Lung (tissue), 12 donors: ENCODE data around the gene PLA2G15. TPM values are rescaled to one million over a fixed set of nuclear protein-coding genes. Genes with fewer than 3 reads are reported as not detected.

Source experiments
- ATAC-seq: fragments of 200-7000 bp; cut with Tn5 transposase; one replicate; pipeline ENCODE4 v1.9.1; 2020; ENCODE audit warnings: moderate number of reproducible peaks; ENCODE audit not compliant: insufficient read depth, low FRiP score
- DNase-seq, 3 donors: peaks; one replicate each; pipeline ENCODE4 v3.0.0-alpha.2; 2013 to 2017
- H3K27ac ChIP-seq, 2 donors: one replicate each; pipeline ENCODE4 v1.5.1; 2013; ENCODE audit warnings: mild to moderate bottlenecking in 2 of 2, moderate library complexity in 2 of 2, control low read depth in 1 of 2, inconsistent platforms in 1 of 2, low read depth in 1 of 2, low read length in 1 of 2
- H3K27me3 ChIP-seq, 3 donors: one replicate each; pipeline ENCODE4 v1.5.1; 2013; ENCODE audit warnings: low read length in 2 of 3; ENCODE audit not compliant: control insufficient read depth in 3 of 3, insufficient read depth in 3 of 3
- H3K36me3 ChIP-seq, 4 donors: one replicate each; pipeline ENCODE4 v1.5.1; 2013; ENCODE audit warnings: low read length in 4 of 4, mild to moderate bottlenecking in 1 of 4, moderate library complexity in 1 of 4; ENCODE audit not compliant: control insufficient read depth in 4 of 4, insufficient read depth in 4 of 4
- H3K4me1 ChIP-seq, 5 donors: one replicate each; pipeline ENCODE4 v1.5.1; 2013; ENCODE audit warnings: low read length in 5 of 5, mild to moderate bottlenecking in 2 of 5, moderate library complexity in 1 of 5; ENCODE audit not compliant: control insufficient read depth in 5 of 5, insufficient read depth in 5 of 5
- H3K4me3 ChIP-seq: one replicate; pipeline ENCODE4 v1.5.1; 2013; ENCODE audit warnings: mild to moderate bottlenecking, control low read depth, moderate library complexity
- H3K9ac ChIP-seq, 2 donors: one replicate each; pipeline ENCODE4 v1.5.1; 2013; ENCODE audit warnings: low read length in 2 of 2, control low read depth in 1 of 2; ENCODE audit not compliant: insufficient read depth in 1 of 2
- H3K9me3 ChIP-seq, 4 donors: one replicate each; pipeline ENCODE4 v1.5.1; 2013; ENCODE audit warnings: low read length in 3 of 4, mild to moderate bottlenecking in 1 of 4, moderate library complexity in 1 of 4; ENCODE audit not compliant: control insufficient read depth in 4 of 4, insufficient read depth in 3 of 4
- CTCF ChIP-seq: IDR thresholded peaks from 2 replicates; pipeline ENCODE4 v1.5.1; 2012; ENCODE audit warnings: mild to moderate bottlenecking; ENCODE audit errors: control extremely low read depth, extremely low read depth
- WGBS, 2 donors: extraction: QIAGEN DNeasy Blood & Tissue Kit; methylation state at CpG; one replicate each; pipeline ENCODE4 v1.1.7; 2013; 5-methylcytosine and 5-hydroxymethylcytosine counted together
- polyA plus RNA-seq, 2 donors: library from polyadenylated mRNA; stranded (reverse); fragments of 200-250 nt; gene quantifications; one replicate each; pipeline ENCODE4 v1.2.1, GENCODE V29; 2013
- total RNA-seq, 2 donors: library from RNA; depleted of rRNA in 1 of 2; stranded (reverse); fragments of >200 nt in 1 of 2; gene quantifications; one replicate each; pipeline ENCODE4 v1.2.1, GENCODE V29; 2014 to 2021
- donor health status: control.
- donor health status: control.
- donor health status: Bipolar disorder and iron deficiency.
- donor health status: healthy.
- donor health status: DM: yes; HTN: yes; CAD: no.

PLA2G15 gene
- total and polyA plus RNA-seq, 4 donors = 11.0 to 42.4 (median 19.6) TPM

DNA sequence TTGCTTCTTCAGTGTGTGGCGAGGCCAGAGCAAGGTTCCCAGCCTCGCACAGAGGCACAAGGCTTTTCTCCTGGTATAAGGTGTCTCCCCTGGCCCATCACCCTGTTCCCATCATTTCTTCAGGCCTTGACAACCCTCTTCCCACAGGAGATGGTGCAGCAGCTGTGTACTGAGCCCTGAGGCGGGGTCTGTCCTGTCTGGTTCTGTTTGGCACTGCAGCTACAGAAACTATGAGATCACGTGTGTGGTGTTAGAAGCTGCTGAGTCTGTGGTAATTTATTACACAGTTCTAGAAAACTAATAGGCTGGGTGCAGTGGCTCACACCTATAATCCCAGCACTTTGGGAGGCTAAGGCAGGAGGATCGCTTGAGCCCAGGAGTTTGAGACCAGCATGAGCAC, 7.2 kb downstream of the PLA2G15 start:
- no peak for ATAC-seq
- Histone ChIP-seq H3K9ac (no peak overlapping the region), H3K36me3 (peaks cover 0 to 47% (median 8%) of the 10 kb centered on the region in 4 donors)

DNA sequence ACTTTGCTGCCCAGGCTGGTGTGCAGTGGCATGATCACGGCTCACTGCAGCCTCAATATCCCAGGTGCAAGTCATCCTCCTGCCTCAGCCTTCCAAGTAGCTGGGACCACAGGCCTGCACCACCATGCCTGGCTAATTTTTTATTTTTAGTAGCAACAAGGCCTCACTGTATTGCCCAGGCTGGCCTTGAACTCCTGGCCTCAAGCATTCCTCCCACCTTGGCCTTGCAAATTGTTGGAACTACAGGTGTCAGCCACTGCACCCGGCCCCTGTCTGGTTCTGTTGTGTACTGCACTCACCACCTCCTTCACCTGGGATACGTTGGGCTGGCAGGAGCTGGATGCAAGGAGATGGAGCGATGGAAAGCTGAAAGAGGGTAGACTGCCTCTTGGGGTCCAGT, 8.5 kb downstream of the PLA2G15 start:
- Histone ChIP-seq H3K27me3 (no peaks in the 10 kb centered on the region), H3K9me3 (no peaks in the 10 kb centered on the region), H3K4me3 (no peak overlapping the region), H3K27ac (peak overlapping the region in 1 of 2 donors; percentile 36), H3K9ac (no peak overlapping the region), H3K4me1 (no peaks in the 10 kb centered on the region), H3K36me3 (peaks cover 0 to 48% (median 10%) of the 10 kb centered on the region in 4 donors)
- TF ChIP-seq CTCF = no peak
- DNase-seq (no peak), ATAC-seq (no peak)
- 97% methylated on average over 4 of the region's 4 CpGs for WGBS, 2 donors

More for the DNA sequence above, 7.2 kb downstream of the PLA2G15 start:
- DNase-seq = no peak
- Histone ChIP-seq H3K4me3 (no peak overlapping the region), H3K4me1 (no peaks in the 10 kb centered on the region), H3K27me3 (no peaks in the 10 kb centered on the region), H3K27ac (peak overlapping the region in 1 of 2 donors; percentile 96), H3K9me3 (no peaks in the 10 kb centered on the region)
- no peak for TF ChIP-seq CTCF
- 91 to 95% methylated on average over 5 of the region's 5 CpGs for WGBS, 2 donors

DNA sequence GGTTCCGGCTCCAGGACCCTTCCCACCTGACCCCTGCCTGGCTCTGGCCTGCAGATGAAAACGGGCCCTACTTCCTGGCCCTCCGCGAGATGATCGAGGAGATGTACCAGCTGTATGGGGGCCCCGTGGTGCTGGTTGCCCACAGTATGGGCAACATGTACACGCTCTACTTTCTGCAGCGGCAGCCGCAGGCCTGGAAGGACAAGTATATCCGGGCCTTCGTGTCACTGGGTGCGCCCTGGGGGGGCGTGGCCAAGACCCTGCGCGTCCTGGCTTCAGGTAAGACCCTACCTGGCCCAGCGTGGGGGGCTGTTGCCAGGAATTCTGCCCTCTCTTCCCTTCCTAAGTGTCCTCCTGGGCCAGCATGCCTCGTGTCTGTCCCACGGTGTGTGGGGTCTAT, 10.5 kb downstream of the PLA2G15 start:
- H3K9ac ChIP-seq = no peak overlapping the region
- WGBS, 2 donors = 92 to 93% methylated on average over 18 of the region's 18 CpGs

More for the DNA sequence above, 10.5 kb downstream of the PLA2G15 start:
- Histone ChIP-seq H3K4me1 (no peaks in the 10 kb centered on the region), H3K27me3 (no peaks in the 10 kb centered on the region), H3K27ac (peak overlapping the region in 1 of 2 donors; percentile 63), H3K36me3 (peaks cover 0 to 56% (median 10%) of the 10 kb centered on the region in 4 donors), H3K9me3 (no peaks in the 10 kb centered on the region), H3K4me3 (no peak overlapping the region)
- ATAC-seq = no peak
- DNase-seq = no peak
- TF ChIP-seq CTCF = no peak
